Motor neuron (in vitro differentiated cells): Measurements from ENCODE around the gene PDXP. TPM values are rescaled to one million over a fixed set of nuclear protein-coding genes. Genes with fewer than 3 reads are reported as not detected.
"Not testable (repeated sequence)": the region's sequence is repeated elsewhere in the genome, so short reads cannot be mapped to it uniquely, and the experiment has no call there.

ENCODE experiments used
- ATAC-seq, 8 experiments: fragments of 200-7000 bp; cut with Tn5 transposase; replicated peaks in 6 of 8; 2 replicates each; pipeline ENCODE4 v1.8.0; 2021; ENCODE audit warnings: mild to moderate bottlenecking in 8 of 8, moderate library complexity in 8 of 8
- H3K27ac ChIP-seq, 2 donors: fragments of 250-450 bp; sonication (Bioruptor Pico); 2 replicates each; pipeline ENCODE4 v1.9.0; 2021; ENCODE audit warnings: antibody characterized with exemption in 2 of 2, mild to moderate bottlenecking in 2 of 2, moderate library complexity in 1 of 2
- H3K4me1 ChIP-seq, 2 donors: fragments of 250-450 bp; sonication (Bioruptor Pico); replicated peaks in 1 of 2; 2 replicates each; pipeline ENCODE4 v1.6.1; 2021; ENCODE audit warnings: antibody characterized with exemption in 2 of 2, mild to moderate bottlenecking in 2 of 2, moderate library complexity in 1 of 2
- H3K4me3 ChIP-seq, 5 donors: fragments of 250-450 bp; sonication (Bioruptor Pico); 2 replicates each; pipeline ENCODE4 v1.9.0; 2021; ENCODE audit warnings: antibody characterized with exemption in 5 of 5, mild to moderate bottlenecking in 5 of 5, moderate library complexity in 4 of 5
- WGBS, 10 experiments: fragments of 450-650 bp; shearing (Covaris generic); methylation state at CpG; one replicate each; pipeline ENCODE4 v1.0.0; 2022; 5-methylcytosine and 5-hydroxymethylcytosine counted together
- in situ Hi-C, 9 experiments: fragments of 400-800 bp; cut with MboI; loops; one replicate each; pipeline ENCODE4 v1.15.0; 2021; ENCODE audit warnings: low sequenced_read_pairs in 9 of 9, low pct_unique_long_range_greater_than_20kb in 2 of 9; ENCODE audit not compliant: unreplicated experiment in 9 of 9
- total RNA-seq, 8 experiments: library from RNA; unstranded; fragments of 300-600 nt; gene quantifications; 2 replicates each; pipeline versions ENCODE4 v1.2.3 to v1.2.4, GENCODE V29; 2022

Gene PDXP
- 10 to 100 TPM; 11.3 to 62.8 (median 50.0) TPM for total RNA-seq

DNA sequence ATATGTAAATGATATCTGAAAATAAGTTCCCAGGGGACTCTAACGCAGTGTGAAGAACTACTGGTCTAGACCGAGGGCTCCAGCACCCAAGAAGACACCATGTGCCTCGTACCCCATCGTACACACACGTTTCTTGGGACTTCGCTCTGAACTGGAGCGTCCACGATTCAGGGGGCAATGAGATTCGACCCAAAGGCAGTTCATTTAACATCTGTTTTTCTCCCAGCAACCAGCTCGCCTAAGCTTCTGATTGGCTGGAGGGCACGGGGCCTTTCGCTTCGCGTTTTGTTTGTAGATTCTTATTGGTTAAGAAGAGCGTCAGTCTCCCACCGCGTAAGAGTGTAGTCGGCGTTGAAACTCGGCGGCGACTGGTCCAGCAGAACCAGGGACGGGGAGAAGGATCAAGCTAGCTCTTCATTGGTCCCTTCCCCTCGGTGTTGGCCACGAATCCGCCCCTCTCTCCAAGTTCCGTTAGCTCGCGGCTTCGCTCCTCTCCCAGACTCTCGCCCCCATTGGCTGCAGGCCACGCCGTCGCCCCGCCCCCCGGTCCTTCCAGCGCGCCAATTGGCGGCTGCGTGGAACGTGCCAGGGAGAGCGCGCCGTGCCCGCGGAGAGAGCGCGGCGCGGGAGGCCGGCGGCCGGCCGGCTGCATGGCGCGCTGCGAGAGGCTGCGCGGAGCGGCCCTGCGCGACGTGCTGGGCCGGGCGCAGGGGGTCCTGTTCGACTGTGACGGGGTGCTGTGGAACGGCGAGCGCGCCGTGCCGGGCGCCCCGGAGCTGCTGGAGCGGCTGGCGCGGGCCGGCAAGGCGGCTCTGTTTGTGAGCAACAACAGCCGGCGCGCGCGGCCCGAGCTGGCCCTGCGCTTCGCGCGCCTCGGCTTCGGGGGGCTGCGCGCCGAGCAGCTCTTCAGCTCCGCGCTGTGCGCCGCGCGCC, at the start of gene PDXP:
Gene PDXP (plus strand): TSS at position 591 of the 933 bp plus-strand sequence. CDS start 60 bp downstream, at position 651.
- H3K27ac ChIP-seq: peak within 1 kb of the TSS; percentile 64 to 72
- 0 to 3% (median 0%) methylated on average over 2 to 34 of the region's 101 CpGs; no CpG with 5 or more reads in 1 of the 10 experiments for WGBS, 10 experiments
- peak; percentile 89 to 95 (median 92) for ATAC-seq

DNA sequence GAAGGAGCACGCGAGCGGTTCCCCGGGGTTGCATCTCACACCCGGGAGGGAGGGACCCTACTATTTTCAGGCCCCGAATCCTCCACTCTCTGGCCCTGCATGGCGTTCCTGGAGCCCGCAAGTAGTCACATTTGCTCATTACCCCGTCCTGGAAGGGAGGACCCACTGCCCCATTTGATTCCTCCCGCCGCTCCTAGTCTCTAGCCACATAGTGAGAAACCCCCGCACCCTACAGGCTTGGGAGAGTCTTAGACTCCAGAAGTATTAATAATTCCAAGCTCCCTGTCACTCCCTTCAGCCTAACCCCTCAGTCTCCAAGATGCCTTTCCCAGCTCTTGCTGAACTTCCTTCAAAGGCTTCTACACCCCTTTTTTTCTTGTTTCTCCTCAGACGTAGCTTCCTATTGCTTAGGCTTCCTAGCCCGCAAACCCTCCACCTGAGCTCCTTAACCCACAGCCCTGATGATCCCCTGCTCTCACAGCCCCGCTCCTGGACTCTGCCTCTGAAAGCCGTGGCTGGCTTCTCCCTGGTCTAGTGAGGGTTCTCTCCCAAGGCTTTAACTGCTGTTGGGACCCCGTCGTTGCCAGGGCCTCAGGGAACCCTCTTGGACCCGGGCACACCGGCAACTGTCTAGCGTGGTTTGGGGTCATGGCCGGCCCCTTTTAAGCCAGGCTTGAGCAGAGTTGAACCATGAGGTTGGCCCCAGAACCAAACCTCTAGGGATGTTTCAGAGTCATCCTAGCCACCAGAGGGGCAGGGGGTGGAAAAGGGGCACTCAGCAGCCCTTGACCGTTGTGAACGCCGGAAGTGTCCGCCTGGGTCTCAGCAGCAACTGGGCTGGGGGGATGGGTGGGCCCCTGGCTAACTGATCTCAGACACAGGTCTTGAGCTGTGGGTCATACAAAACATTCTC, 49.0 kb upstream of the PDXP start:
- WGBS, 10 experiments: 0 to 31% (median 2%) methylated on average over 2 to 13 of the region's 26 CpGs; no CpG with 5 or more reads in 3 of the 10 experiments
- H3K27ac ChIP-seq: peak overlapping the region; percentile 96 to 97

More for the DNA sequence above, at the start of gene PDXP:
- Histone ChIP-seq H3K4me1 (peaks cover 25 to 29% of the 10 kb centered on the region in 2 donors), H3K4me3 (peak within 1 kb of the TSS; percentile 56 to 78 (median 69))
- in situ Hi-C loops: no loop called here

GRCh38 chr22:37610153-37610475, 48.4 kb upstream of the PDXP start:
- ATAC-seq, in situ Hi-C loops: not testable (repeated sequence)
- H3K4me3 ChIP-seq: peak overlapping the region; percentile 47 to 93 (median 59)
- 50 to 80% (median 73%) methylated on average over 1 to 3 of the region's 3 CpGs; no CpG with 5 or more reads in 5 of the 10 experiments for WGBS, 10 experiments
- peak overlapping the region in 1 of 2 donors; percentile 96 for H3K27ac ChIP-seq
- peaks cover 13 to 25% of the 10 kb centered on the region in 2 donors for H3K4me1 ChIP-seq

More for the DNA sequence above, 49.0 kb upstream of the PDXP start:
- in situ Hi-C loops: no loop called here
- Histone ChIP-seq H3K4me1 (peaks cover 13 to 25% of the 10 kb centered on the region in 2 donors), H3K4me3 (peak overlapping the region; percentile 47 to 93 (median 59))
- peak in 3 of 8 experiments; percentile 3 to 4 (median 4) for ATAC-seq

- ATAC-seq: no peak
- peaks cover 13 to 25% of the 10 kb centered on the region in 2 donors for H3K4me1 ChIP-seq
- H3K4me3 ChIP-seq: peak overlapping the region in 2 of 5 donors; percentile 61 to 93
- H3K27ac ChIP-seq: no peak overlapping the region
- in situ Hi-C loops: no loop called here
- 80 to 100% (median 96%) methylated on average over 1 to 9 of the region's 15 CpGs; no CpG with 5 or more reads in 3 of the 10 experiments for WGBS, 10 experiments
These were observed 47.9 kb upstream of the PDXP start for GRCh38 chr22:37610480-37611129.

DNA sequence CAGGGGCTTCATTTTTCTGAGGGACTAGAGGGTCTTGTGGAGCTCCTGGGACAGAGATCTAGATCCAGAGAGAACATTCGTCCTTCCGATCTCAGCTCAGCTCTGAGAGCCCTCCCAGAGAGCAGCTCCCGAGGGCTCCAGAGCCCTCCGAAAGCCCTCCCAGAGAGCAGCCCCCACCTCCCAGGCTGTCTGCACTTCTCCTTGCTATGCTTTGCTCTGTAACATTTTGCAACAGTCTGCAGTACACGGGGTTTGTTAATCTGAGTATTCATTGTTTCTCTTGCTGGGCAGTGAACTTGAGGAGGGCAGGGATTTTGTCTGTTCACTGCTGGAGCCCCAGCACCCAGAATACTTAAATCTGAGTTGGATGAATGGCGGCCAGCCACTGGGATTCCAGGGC, 47.3 kb upstream of the PDXP start:
- Histone ChIP-seq H3K27ac (no peak overlapping the region), H3K4me1 (peaks cover 13 to 25% of the 10 kb centered on the region in 2 donors), H3K4me3 (no peak overlapping the region)
- ATAC-seq: no peak
- in situ Hi-C loops: no loop called here
- WGBS, 10 experiments: 40 to 87% methylated on average over 1 to 3 of the region's 6 CpGs; no CpG with 5 or more reads in 8 of the 10 experiments

GRCh38 chr22:37616201-37617083, 42.1 kb upstream of the PDXP start:
- in situ Hi-C loops: no loop called here
- Histone ChIP-seq H3K27ac (no peak overlapping the region), H3K4me3 (no peak overlapping the region), H3K4me1 (no peaks in the 10 kb centered on the region)
- peak in 4 of 8 experiments; percentile 4 to 36 (median 10) for ATAC-seq
- 75 to 100% (median 93%) methylated on average over 1 to 8 of the region's 27 CpGs; no CpG with 5 or more reads in 5 of the 10 experiments for WGBS, 10 experiments

DNA sequence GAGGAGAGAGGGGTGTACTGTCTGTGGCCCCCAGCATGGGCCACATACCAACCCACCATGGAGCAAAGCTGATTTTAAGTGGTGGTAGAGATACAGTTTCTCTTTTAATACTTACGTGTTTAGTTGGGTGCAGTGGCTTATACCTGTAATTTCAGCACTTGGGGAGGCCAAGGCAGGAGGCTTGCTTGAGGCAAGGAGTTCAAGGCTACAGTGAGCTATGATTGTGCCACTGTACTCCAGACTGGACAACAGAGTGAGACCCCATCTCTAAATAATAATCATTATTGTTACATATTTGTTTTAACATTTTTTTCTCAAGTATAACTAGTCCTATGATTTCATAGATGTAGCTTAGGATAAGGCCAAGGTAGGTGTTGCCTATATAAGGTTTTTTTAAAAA, 41.1 kb upstream of the PDXP start:
- Histone ChIP-seq H3K4me3 (no peak overlapping the region), H3K4me1 (no peaks in the 10 kb centered on the region), H3K27ac (no peak overlapping the region)
- no peak for ATAC-seq
- in situ Hi-C loops: no loop called here
- WGBS, 10 experiments: 100% methylated on average over 1 of the region's 1 CpG; no CpG with 5 or more reads in 7 of the 10 experiments

GRCh38 chr22:37618072-37618656, 40.4 kb upstream of the PDXP start:
- 90 to 100% (median 100%) methylated on average over 1 to 3 of the region's 14 CpGs; no CpG with 5 or more reads in 4 of the 10 experiments for WGBS, 10 experiments
- no peak for ATAC-seq
- Histone ChIP-seq H3K4me3 (no peak overlapping the region), H3K27ac (no peak overlapping the region), H3K4me1 (no peaks in the 10 kb centered on the region)
- in situ Hi-C loops: no loop called here

- Histone ChIP-seq H3K4me3 (no peak overlapping the region), H3K4me1 (peaks cover under 1 to 1% of the 10 kb centered on the region in 2 donors), H3K27ac (no peak overlapping the region)
- WGBS, 10 experiments: 86 to 100% (median 98%) methylated on average over 1 to 3 of the region's 6 CpGs; no CpG with 5 or more reads in 4 of the 10 experiments
- in situ Hi-C loops: no loop called here
- ATAC-seq: no peak
These were observed 39.8 kb upstream of the PDXP start for GRCh38 chr22:37618674-37619073.

- H3K4me3 ChIP-seq: no peak overlapping the region
- H3K4me1 ChIP-seq: peaks cover 4 to 6% of the 10 kb centered on the region in 2 donors
- ATAC-seq: no peak
- WGBS, 10 experiments: 80 to 90% (median 90%) methylated on average over 2 to 3 of the region's 7 CpGs; no CpG with 5 or more reads in 7 of the 10 experiments
- H3K27ac ChIP-seq: no peak overlapping the region
- in situ Hi-C loops: no loop called here
These were observed 38.5 kb upstream of the PDXP start for GRCh38 chr22:37619991-37620390.

DNA sequence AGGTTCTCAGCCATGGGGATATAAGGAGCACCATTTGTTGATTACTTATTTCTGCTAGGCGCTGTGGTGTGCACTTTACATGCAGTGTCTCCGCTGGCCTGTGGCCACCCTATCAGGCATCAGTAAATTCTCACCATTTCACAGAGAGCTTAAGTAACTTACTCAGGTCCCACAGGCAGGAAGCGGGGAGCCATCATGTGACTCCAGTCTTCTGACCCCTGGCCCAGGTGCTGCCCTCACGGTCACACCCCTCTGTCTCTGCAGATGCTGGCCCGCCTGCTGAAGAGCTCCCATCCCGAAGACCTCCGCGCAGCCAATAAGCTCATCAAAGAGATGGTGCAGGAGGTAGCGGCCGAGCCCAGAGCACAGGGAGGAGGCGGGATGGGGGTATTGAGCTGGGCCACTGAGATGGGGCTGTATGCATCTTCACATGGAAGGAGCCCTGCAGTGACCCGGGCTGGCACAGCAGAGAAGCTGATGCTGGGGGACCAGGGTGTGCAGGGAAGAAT, 37.1 kb upstream of the PDXP start:
- no peak overlapping the region for H3K27ac ChIP-seq
- in situ Hi-C loops: no loop called here
- peaks cover 4 to 6% of the 10 kb centered on the region in 2 donors for H3K4me1 ChIP-seq
- 80 to 100% (median 88%) methylated on average over 1 to 8 of the region's 12 CpGs; no CpG with 5 or more reads in 4 of the 10 experiments for WGBS, 10 experiments
- no peak for ATAC-seq
- H3K4me3 ChIP-seq: no peak overlapping the region
